NCI-H524 treated with DMSO at 0.1 percent for 48 hours (cell line): ENCODE measurements around the gene CDK15.
A peak's percentile ranks its signal among the peaks of the same experiment; 100 is the strongest.
"Not testable (repeated sequence)": the region's sequence is repeated elsewhere in the genome, so short reads cannot be mapped to it uniquely, and the experiment has no call there.

ENCODE experiments used
- DNase-seq: peaks from one replicate; lab custom pipeline; 2025; lab: John Stamatoyannopoulos, UW

The CDK15 gene

DNA sequence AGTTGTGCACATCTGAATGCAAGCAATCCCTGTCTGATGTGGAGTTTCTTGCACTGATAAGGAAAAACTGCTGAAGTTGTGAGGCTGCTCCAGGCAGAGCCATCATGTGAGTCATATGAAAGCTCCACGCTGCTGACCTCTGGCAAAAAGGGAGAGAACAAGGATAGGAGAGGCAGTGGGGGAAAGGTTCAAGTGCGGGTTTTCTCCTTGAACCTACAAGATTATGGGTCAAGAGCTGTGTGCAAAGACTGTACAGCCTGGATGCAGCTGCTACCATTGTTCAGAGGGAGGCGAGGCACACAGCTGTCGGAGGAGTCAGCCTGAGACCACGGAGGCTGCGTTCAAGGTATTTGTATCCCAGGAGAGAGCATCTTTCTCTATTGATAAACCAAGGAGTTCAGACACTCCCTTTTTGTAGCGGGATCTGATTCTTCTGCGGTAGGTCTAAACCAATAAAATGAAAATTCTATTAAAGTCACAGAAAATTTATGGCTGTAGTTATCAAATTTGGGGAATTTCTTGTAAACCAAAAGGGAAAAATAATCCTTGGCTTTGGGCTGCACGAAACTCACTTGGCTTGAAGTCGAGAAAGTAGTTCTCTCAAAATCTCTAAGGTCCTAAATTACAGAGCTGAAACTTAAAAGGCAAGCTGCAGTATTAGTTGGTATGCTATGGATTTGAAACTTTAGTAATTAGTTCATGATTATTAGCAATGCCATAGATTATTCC, at the start of gene CDK15:
Gene CDK15, plus strand, starts transcription at position 96 of the 729 bp plus-strand sequence. Its CDS starts 128 bp downstream, at position 224.
- no peak for DNase-seq

DNA sequence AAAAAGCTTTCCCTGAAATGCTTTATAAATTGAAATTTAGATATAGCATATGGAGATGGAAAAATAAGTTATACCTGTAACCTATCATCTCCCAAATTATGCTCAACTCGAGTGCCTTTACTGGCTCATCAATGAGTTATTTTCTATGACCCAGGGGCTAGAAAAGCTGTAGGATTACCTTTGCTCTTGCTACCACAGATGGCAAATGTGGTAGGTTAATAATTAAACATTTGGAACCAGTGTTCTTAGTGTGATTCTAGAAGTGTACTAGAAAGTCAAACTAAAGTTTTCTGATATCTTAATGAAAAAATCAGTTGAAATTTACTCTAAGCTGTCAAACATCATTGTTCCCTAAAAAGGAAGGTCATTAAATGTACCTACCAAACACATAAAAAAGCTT, 48.1 kb upstream of the CDK15 start:
- no peak for DNase-seq

DNA sequence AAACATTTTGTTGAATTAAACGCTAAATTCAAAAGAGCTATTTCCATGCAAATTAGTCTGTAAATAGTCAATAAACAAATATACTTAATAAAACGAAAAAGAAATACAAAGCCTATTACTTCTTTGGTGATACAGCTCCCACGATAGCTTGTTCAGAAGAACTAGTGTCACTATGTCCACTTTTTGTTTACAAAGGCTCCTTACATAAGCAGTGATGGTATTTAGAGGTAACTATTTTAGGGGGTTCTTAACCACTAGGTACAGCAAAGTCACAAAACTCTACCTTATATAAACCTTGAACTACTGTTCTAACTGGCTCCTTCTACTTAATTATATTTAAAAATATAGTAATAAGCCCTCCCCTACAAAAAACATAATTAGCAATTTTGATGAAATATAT, 47.5 kb upstream of the CDK15 start:
- DNase-seq: no peak

DNA sequence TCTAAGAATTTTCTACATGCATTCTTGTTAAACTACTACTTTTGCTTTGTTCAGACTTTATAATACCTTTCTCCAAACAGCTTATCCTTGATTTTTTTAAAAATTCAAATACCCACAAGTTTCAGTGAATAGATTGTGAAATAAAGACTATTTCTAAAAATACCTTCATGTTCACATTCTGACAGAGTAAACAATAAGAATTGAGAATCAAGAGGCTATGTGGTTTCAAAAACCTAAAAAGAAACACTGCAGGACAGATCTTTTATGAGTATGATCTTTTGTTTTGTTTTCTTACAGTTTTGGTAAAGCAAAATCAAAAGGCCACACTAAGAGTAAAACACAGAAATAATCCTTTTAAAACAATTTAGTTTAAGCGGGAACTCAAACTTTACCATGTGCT, 46.8 kb upstream of the CDK15 start:
- DNase-seq: no peak

DNA sequence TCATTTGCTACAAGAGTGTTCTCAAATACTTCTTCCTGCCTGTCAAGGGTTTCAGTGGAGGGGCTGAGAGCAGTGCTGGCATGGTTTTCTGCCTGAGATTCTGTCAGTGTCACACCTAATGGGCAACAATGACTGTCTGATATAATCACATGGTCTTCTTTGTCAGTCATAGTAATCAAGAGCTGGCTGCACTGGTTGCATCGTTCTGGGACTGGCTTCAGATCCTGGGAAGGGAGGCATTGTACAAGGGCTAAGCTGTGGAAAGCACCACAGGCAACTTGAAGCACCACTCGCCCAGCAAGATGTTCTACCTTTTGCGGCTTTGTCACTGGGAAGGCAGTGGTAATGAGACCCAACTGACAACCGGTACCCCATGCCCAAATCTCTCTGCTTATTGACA, 45.2 kb upstream of the CDK15 start:
- DNase-seq: no peak

DNA sequence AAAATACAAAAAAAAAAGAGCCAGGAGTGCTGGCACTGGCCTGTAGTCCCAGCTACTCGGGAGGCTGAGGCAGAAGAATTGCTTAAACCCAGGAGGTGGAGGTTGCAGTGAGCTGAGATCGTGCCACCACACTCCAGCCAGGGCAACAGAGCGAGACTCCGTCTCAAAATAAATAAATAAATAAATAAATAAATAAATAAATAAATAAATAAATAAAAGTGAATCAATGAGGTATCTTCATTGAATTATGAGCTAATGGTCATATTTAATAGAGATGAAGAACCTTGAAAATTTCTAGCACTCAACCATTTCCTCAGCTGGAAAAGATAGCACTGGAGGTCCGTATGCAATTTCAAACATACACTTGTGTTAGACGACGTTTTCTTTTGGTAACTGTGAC, 41.9 kb upstream of the CDK15 start:
- not testable (repeated sequence) for DNase-seq

DNA sequence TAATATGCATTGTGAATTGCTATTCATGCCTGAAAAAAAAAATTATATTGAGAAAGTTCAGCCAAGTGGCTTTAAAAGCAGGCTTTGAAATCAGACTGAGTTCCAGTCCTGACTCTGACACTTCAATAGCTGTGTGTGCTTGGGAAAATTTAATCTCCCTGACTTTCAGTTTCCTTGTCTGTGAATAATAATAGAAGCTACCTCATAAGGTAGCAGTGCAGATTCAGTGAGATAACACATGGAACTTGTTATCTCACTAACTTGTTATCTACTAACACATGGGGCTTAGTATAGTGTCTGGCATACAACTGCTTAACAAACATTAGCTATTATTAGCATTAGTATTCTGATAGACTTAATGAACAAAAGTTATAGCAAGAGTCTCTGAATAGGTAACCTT, 40.5 kb upstream of the CDK15 start:
- DNase-seq: no peak

DNA sequence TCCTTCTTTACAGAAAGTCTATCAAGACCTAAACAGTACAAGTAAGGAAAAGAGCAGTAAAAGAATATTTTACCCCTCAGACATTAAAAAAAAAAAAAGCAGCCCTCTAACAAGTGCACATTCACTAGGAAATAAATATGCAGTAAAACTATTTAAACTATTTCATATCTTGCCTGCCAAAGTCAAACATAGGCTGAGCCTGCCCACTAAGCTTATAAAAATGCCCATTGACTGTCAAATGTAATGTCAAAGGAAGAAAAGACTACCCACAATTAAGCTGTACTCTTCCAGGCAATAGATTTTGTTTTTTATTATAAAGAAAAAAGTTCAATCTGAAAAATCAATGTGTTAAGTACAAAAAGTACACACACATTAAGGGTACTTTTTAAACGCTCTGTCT, 37.4 kb upstream of the CDK15 start:
- no peak for DNase-seq

DNA sequence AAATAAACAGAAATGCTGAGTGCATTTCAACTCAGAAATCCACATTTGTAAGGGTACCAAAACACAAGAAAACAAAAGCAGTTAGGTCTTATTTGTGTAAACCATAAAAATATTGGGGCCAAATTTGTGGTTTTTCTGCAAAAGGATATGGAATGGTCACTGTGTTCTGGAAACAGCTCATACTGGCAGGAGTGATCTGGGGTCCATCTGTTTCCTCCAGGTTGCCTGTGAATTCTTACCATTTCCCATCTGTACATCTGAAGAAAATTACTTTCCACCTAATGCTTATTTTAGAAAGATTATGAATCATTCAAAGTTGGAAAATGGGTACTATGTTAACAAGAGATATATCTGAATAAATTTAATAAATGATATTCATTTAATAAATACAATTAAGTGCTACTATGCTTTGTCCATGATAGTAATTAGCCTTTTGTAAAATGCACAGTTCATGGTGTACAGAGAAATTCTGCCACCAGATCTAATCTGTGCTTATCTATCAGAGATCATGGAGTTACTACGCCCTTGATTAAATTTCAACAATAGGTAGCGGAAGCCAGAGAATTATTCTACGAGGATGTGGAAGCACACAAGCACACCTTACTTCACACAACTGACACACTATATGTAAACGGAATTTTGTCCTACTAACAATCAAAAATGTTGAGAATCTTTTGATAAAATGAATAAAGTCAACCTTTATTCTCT, 36.5 kb upstream of the CDK15 start:
- DNase-seq: peak; percentile 16

DNA sequence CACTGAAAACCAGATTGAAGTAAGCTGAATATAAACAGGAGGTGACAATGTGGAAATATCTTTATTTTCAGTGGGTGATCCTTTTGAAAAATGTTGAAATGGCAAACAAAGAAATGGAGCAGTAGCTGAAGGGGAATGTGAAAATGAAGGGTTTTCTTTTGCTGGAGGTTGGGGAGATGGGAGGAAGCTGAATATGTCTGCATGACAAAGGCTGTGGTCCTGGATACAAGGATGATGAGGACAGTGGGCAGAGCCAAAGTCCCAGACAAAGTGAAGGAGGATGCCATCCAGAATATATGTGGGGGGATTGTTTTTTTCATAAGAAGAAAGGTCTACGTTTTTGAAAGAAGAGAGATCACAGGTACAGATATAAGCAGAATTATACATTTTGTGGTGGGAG, 32.3 kb upstream of the CDK15 start:
- DNase-seq: no peak

DNA sequence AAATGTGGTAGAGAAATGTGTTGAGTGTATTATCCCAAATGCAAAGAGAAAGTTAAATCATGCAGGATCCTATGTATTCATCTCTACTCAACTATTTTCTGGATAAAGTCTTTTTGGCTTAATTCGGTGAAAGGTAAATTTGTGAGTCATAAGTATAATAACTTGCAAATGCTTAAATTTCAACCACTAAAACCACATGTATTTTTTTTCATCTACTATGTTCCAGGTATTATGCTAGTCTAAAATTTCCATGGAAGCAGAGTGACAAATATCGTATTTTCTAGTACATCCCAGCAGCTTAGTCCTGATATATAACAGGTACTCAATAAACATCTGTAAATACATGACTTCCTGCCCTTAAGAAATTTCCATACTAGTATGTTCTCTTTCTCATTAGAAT, 31.8 kb upstream of the CDK15 start:
- DNase-seq: no peak

DNA sequence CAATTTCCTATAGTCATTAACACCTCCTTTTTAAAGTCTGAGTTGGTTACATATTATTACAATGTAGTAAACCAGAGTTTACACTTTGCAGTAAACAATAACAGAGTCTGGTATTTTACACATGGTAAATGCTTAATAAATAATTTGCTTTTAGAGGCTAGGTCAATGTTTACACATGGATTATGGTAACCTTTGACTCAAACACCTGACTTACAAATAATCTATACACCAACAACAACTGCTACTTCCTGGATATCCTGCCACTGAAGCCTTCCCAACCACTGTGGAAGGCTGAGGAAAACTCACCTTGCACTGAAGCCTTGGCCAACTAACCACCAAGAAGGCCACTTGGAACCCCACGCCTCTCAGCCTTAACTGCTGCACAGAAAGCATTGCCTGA, 31.0 kb upstream of the CDK15 start:
- DNase-seq: no peak

DNA sequence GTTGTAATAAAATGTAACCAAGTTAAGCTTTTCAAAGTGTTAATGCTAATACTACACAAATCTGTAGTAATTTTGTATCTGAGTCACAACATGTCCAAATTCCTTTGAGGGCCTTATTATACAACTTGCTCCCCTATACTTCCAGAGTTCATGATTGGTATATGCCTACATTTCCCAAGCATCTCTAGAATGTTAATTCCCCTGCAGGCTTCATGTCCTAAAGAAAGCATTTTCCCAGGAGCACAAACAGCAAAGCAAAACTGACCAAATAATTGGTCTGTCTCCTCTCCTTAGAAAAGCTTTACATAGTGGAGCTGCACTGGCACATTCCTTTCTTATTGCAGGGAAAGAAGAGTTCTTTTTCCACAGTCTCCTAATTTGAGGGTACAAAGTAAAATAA, 29.3 kb upstream of the CDK15 start:
- no peak for DNase-seq

DNA sequence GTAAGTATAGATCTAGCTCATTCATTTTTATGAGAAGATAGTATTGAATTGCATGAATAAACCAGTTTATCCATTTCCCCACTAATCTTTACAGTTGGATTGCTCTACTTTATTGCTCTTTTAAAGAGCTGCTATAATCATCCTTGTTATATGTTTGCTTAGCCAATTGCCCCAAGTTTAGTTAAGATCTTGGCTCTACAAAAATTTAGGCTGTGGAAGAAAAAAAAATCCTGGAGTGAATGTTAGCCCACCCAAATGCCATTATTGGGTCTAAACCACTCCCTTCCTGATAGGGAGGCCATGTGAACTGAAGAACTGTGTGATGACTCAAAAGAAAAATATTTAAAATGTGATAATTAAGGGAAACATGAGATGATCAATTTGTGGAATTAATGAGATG, 28.5 kb upstream of the CDK15 start:
- no peak for DNase-seq

DNA sequence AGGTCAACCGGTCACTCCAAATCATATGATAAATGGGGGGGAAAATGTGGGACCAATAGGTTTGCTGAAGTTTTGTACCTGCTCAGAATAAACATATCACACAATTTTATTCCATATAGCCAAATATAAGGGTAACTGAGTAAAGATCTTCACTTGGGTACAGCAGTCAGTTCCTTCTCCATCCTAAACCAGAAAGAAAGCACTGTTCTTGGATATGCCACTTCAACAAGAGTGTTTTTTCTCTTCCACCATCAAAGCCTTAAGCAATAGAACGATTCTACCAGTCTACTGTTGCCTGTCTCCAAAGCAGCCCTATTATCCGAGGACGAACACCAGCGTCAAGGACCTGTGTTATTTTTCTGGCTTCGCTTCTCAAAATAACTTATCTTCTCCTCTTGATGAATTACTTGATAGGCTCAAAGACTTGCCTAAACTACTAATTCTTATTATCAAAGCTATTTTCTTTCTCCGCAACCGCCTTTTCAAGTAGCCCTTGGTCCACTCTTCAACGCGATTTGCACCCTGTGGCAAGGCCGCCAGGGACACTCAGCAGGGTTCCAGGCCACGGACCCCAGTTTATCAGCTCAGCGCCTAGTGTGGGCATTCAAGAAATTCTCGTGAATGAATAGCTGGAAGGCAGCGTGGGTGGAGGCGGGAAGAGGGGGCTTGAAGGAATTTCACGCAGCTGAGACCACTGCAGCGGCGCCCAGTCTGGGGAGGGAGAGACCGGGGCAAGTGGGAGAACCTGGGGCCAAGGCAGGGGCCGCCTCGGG, 26.2 kb upstream of the CDK15 start:
- no peak for DNase-seq

DNA sequence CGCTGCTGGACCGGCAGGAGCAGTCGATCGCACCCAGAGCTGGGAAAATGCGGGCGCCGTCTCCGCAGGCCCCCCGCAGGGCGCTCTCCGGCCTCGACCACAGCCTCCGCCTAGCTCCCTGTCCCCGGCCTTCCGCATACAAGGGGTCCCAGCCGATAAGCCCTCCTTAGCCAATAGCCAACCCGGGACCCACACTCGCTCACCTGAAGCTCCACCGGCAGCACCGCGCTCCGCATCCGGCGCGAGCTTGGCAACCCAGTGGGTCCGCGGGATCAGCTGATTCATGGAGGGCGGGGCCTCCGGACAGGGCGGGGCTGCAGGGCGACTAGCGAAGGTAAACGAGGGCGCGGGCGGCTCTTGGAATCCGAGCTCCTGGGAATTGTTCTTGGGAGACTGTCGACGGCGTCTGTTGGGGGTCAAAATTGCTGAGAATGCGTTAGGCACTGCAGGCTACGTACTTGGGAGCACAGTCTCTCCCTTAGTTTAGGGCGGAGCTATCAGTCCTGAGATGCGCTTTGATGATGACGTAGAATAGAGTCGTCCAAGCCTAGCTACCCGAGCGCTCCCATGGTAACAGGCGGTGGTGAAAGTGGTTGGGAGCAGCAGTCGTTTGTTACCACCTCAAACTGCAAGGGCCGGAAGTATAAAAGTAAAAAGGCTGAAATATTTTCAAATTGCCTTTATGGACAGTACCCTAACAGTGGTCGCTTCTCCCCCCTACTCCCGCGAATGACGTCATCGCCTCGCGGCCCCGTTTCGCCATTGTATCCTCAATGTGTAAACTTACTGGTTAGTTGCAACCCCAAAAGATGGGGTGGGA, 25.5 kb upstream of the CDK15 start, which contains the start of gene ALS2:
Gene ALS2, minus strand, starts transcription at position 260 of the 820 bp plus-strand sequence. CDS start 12,048 bp downstream, outside the sequence.
- DNase-seq: peak; percentile 96

DNA sequence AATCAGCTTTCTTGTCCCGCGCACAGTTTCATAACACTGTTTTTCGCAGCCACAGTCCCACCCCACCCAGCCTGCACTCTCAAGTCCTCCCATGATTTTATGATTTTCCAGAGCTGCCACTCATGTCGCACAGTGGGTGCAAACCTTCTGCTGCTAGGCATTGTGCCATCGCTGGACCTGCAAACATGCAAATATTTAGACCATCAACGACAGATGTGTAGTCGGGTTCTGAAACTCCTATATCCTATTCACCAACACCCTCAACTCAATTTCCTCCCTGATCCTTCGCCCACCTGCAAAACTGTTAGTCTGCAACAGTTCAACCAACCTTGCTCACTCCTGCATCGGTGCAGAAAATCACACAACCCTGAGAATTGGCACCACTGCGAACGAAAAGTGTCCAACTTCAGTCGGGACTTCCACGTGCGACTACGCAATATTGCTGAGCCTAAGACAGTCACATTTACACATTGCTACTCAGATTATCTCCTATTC, 24.7 kb upstream of the CDK15 start:
- no peak for DNase-seq

DNA sequence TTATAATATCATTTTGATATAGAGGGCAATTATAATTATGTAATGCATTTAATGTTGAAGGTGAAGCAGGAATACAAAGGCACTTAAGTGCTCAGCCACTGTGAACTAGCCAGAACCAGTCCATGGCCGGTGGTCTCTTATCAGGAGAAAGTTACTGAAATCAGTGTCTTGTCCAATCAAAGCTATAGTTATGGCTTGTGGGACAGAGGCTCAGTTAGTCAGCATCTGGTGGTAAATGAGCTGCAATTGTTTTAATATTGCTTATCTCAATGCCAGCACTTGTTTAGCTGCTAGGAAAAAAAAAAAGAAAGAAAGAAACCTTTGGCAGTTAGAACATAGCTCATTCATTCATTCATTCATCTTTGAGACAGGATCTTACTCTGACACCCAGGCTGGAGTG, 21.8 kb upstream of the CDK15 start:
- no peak for DNase-seq

DNA sequence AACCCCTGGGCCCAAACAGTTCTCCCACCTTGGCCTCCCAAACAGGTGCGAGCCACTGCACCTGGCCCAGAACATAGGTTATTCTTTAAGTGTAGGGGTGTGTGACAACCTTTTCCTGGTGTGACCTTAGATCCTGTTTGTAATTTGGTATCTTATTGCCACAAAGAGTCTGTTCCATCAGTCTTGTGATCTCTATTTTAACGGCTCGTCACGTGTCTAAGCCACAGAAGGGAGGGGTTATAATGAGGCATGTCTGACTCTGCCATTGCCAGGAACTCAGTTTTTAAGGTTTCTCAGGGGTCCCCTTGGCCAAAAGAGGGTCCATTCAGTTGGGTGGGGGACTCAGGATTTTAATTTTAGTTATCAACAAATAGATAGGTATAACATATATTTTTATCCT, 21.2 kb upstream of the CDK15 start:
- DNase-seq: no peak

DNA sequence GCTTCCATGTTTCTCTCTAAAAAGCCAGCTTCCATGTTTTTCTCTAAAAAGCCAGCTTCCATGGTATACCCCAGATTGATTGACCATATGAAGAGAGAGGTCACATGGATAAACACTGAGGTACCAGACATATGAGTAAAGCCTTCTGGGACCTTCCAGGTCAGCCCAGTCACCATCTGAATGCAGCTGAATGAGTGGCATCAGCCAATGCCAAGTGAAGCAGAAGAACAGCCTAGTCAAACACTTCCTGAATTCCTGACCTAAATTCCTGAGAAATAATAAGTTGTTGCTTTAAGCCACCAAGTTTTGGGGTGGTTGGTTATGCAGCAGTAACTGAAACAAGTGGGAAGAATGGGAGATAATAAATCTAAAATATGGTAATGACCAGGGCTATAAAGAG, 19.9 kb upstream of the CDK15 start:
- DNase-seq: no peak

DNA sequence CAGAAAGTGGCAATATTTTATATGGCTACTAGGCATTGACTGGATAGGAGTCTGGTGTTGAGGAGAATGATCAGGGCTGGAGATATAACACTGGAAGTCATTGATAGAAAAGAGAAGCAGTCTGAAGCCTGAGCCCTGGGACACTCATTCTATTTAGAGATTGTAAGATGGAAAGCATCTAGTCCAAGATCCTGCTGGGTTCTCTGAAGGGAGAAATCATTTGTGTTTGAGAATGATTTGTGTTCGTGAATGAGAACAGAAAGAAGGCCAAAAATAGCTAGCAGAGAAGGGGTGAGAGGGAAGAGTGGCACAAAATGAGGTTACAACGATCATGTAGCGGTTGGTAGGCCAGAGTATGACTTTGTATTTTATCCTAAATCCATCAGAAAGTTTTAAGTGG, 18.0 kb upstream of the CDK15 start:
- DNase-seq: no peak

DNA sequence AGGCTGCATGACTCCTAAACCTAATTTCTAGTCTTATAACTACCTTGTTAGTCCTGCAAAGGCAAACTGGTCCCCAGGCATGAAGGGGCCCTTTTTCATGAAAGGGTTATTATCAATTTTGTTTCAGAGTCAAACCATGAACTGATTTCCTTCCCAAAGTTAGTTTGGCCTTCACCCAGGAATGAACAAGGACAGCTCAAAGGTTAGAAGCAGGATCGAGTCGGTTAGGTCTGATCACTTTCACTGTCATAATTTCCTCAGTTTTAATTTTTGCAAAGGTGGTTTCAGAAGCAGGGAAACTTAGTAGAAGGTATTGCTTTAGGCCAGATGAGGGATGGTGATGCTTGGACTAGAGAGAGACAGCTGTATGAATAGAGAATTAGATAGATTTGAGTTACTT, 16.9 kb upstream of the CDK15 start:
- DNase-seq: no peak
